Epidermal melanocyte (primary cell): Measurements from ENCODE around the gene TBC1D9.
"Not testable (repeated sequence)": the region's sequence is repeated elsewhere in the genome, so short reads cannot be mapped to it uniquely, and the experiment has no call there.

ENCODE experiments used
- DNase-seq: peaks from one replicate; pipeline ENCODE4 v3.0.0; 2011; ENCODE audit warnings: low spot score; ENCODE audit not compliant: insufficient read length

The TBC1D9 gene

GRCh38 chr4:140756319-140757231, at the start of gene TBC1D9:
TBC1D9 (minus strand) TSS chr4:140756385; CDS start chr4:140756045, 340 bp downstream.
- DNase-seq = peak; percentile 51

- DNase-seq = no peak
Observed at GRCh38 chr4:140805293-140805692, 49.1 kb upstream of the TBC1D9 start.

GRCh38 chr4:140802591-140802990, 46.4 kb upstream of the TBC1D9 start:
- no peak for DNase-seq

- no peak for DNase-seq
Observed at GRCh38 chr4:140800666-140801065, 44.5 kb upstream of the TBC1D9 start.

- DNase-seq = no peak
Observed at GRCh38 chr4:140799686-140800225, 43.6 kb upstream of the TBC1D9 start.

- no peak for DNase-seq
Observed at GRCh38 chr4:140793291-140793690, 37.1 kb upstream of the TBC1D9 start.

GRCh38 chr4:140790765-140791164, 34.6 kb upstream of the TBC1D9 start:
- DNase-seq = no peak

GRCh38 chr4:140790171-140790570, 34.0 kb upstream of the TBC1D9 start:
- no peak for DNase-seq

- DNase-seq = no peak
Observed at GRCh38 chr4:140789759-140790158, 33.6 kb upstream of the TBC1D9 start.

- not testable (repeated sequence) for DNase-seq
Observed at GRCh38 chr4:140782787-140783186, 26.6 kb upstream of the TBC1D9 start.

- no peak for DNase-seq
Observed at GRCh38 chr4:140781596-140781995, 25.4 kb upstream of the TBC1D9 start.

- DNase-seq = no peak
Observed at GRCh38 chr4:140777894-140778293, 21.7 kb upstream of the TBC1D9 start.

- no peak for DNase-seq
Observed at GRCh38 chr4:140777386-140777785, 21.2 kb upstream of the TBC1D9 start.

GRCh38 chr4:140776556-140776955, 20.4 kb upstream of the TBC1D9 start:
- DNase-seq = no peak

GRCh38 chr4:140774956-140775355, 18.8 kb upstream of the TBC1D9 start:
- DNase-seq = no peak

GRCh38 chr4:140774510-140774909, 18.3 kb upstream of the TBC1D9 start:
- no peak for DNase-seq

- DNase-seq = no peak
Observed at GRCh38 chr4:140769209-140769608, 13.0 kb upstream of the TBC1D9 start.

GRCh38 chr4:140764785-140765392, 8.7 kb upstream of the TBC1D9 start:
- DNase-seq = no peak

GRCh38 chr4:140762202-140762601, 6.0 kb upstream of the TBC1D9 start:
- DNase-seq = no peak

GRCh38 chr4:140757232-140757630, 1.0 kb upstream of the TBC1D9 start:
- no peak for DNase-seq

- DNase-seq = no peak
Observed at GRCh38 chr4:140755774-140756318, 339 bp downstream of the TBC1D9 start.
